Endometrial microvascular endothelial cells (primary cell): Measurements from ENCODE around the gene CST8. TPM values are rescaled to one million over a fixed set of nuclear protein-coding genes. Genes with fewer than 3 reads are reported as not detected.

ENCODE experiments used
- in situ Hi-C: cut with HindIII; loops from 2 replicates; pipeline ENCODE4 v1.10.0; 2017; ENCODE audit warnings: low sequenced_read_pairs, low pct_unique_long_range_greater_than_20kb; ENCODE audit errors: inconsistent ontology term
- total RNA-seq: library from RNA; depleted of rRNA; stranded (reverse); fragments of >200 nt; gene quantifications from one replicate; pipeline ENCODE4 v1.2.3, GENCODE V29; 2015; ENCODE audit errors: inconsistent ontology term

Gene CST8
- total RNA-seq, 1 donor from 2014 or later, result not detected

DNA sequence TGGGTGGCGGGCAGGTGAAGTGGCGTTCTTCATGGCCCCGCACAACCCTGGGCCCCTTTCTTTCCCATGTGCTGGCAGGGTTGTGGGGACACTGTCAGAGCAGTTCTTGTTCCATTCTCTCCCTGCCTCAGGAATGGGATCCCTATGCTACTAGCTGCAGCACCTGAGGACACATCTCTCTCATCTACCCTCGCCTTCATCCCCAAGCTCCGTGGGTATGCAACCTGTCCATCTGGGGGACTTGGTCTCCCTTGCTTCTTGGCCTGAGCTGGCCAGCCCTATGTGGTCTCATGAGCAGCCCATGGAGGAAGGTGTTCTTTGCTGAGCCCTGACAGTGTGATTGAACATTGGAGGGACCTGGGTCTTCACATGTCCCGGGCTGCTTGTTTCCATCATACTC lies 53.2 kb downstream of the CST8 start:
- in situ Hi-C loops, result no loop called here

Other genes with a start within 250 kb of the CST8 start
- 35.5 TPM for gene NXT1, start 140.3 kb upstream of the CST8 start, total RNA-seq
- gene GZF1, start 128.9 kb upstream of the CST8 start, total RNA-seq, result 10.9 TPM
- 7.6 TPM for gene NAPB, start 69.6 kb upstream of the CST8 start, total RNA-seq
- not detected for gene CSTL1, start 51.4 kb upstream of the CST8 start, total RNA-seq
- gene CST11, start 38.2 kb upstream of the CST8 start, total RNA-seq, result not detected
- not detected for gene CST9L, start 77.4 kb downstream of the CST8 start, total RNA-seq
- gene CST9, start 114.8 kb downstream of the CST8 start, total RNA-seq, result not detected
- 346 TPM for gene CST3, start 146.8 kb downstream of the CST8 start, total RNA-seq
- gene CST4, start 197.9 kb downstream of the CST8 start, total RNA-seq, result not detected